GM23338 (cell line): ENCODE measurements around the gene FKBP8. TPM values are rescaled to one million over a fixed set of nuclear protein-coding genes. Genes with fewer than 3 reads are reported as not detected.

Source experiments
- ATAC-seq: fragments of 200-7000 bp; cut with Tn5 transposase; 3 replicates; pipeline ENCODE4 v1.9.1; 2020
- DNase-seq: peaks from one replicate; pipeline ENCODE4 v3.0.0-alpha.2; 2015; ENCODE audit warnings: low spot score
- H2AFZ ChIP-seq: fragments of 200-600 bp; sonication (generic); 2 replicates; pipeline ENCODE4 v1.8.0; 2016; ENCODE audit warnings: antibody characterized with exemption, mild to moderate bottlenecking, moderate library complexity
- H3F3A ChIP-seq: fragments of 200-600 bp; sonication (generic); replicated peaks from 2 replicates; pipeline ENCODE4 v1.8.0; 2017; ENCODE audit warnings: antibody characterized with exemption, mixed run types, low read depth
- H3K27ac ChIP-seq: fragments of 200-600 bp; sonication (generic); 2 replicates; pipeline ENCODE4 v1.6.1; 2016; ENCODE audit warnings: low read depth
- H3K27me3 ChIP-seq: fragments of 200-600 bp; sonication (generic); 2 replicates; pipeline ENCODE4 v1.8.0; 2016; ENCODE audit warnings: mild to moderate bottlenecking, mixed run types, moderate library complexity; ENCODE audit not compliant: insufficient read depth
- H3K36me3 ChIP-seq: fragments of 200-600 bp; sonication (generic); 2 replicates; pipeline ENCODE4 v1.8.0; 2016; ENCODE audit warnings: mild to moderate bottlenecking; ENCODE audit not compliant: insufficient read depth
- H3K4me1 ChIP-seq: fragments of 200-600 bp; sonication (generic); 2 replicates; pipeline ENCODE4 v1.8.0; 2016; ENCODE audit warnings: mild to moderate bottlenecking, moderate library complexity; ENCODE audit not compliant: insufficient read depth
- H3K4me2 ChIP-seq: fragments of 200-600 bp; sonication (generic); 2 replicates; pipeline ENCODE4 v1.7.1; 2017; ENCODE audit warnings: mixed run types
- H3K4me3 ChIP-seq: fragments of 200-600 bp; sonication (generic); 2 replicates; pipeline ENCODE4 v1.6.1; 2016; ENCODE audit warnings: mixed run types
- H3K79me2 ChIP-seq: fragments of 200-600 bp; sonication (generic); replicated peaks from 2 replicates; pipeline ENCODE4 v1.8.0; 2017; ENCODE audit warnings: mild to moderate bottlenecking; ENCODE audit not compliant: insufficient read depth
- H3K9me2 ChIP-seq: fragments of 200-600 bp; sonication (generic); 2 replicates; pipeline ENCODE4 v1.8.0; 2017; ENCODE audit not compliant: insufficient read depth
- H4K20me1 ChIP-seq: fragments of 200-600 bp; sonication (generic); replicated peaks from 2 replicates; pipeline ENCODE4 v1.8.0; 2017; ENCODE audit warnings: mild to moderate bottlenecking; ENCODE audit not compliant: insufficient read depth
- H3K27ac Mint-ChIP-seq: 2 replicates; pipeline ENCODE4 v1.8.0; 2020; ENCODE audit warnings: inconsistent platforms, mild to moderate bottlenecking, moderate library complexity, mixed read lengths
- H3K27me3 Mint-ChIP-seq: 3 replicates; pipeline ENCODE4 v1.8.0; 2022; ENCODE audit warnings: low read depth, mild to moderate bottlenecking, moderate library complexity, mixed read lengths, inconsistent platforms; ENCODE audit not compliant: insufficient read depth, poor library complexity
- H3K36me3 Mint-ChIP-seq: 3 replicates; pipeline ENCODE4 v1.8.0; 2021; ENCODE audit warnings: low read depth, mild to moderate bottlenecking, inconsistent platforms, moderate library complexity, mixed read lengths
- H3K4me1 Mint-ChIP-seq: 3 replicates; pipeline ENCODE4 v1.8.0; 2020; ENCODE audit warnings: mild to moderate bottlenecking, inconsistent platforms, mixed read lengths
- H3K4me3 Mint-ChIP-seq: 3 replicates; pipeline ENCODE4 v1.8.0; 2021; ENCODE audit warnings: moderate library complexity, mild to moderate bottlenecking, inconsistent platforms, mixed read lengths
- H3K9me3 Mint-ChIP-seq: 3 replicates; pipeline ENCODE4 v1.8.0; 2020; ENCODE audit warnings: moderate library complexity, mild to moderate bottlenecking, inconsistent platforms, mixed read lengths
- CREB1 ChIP-seq: fragments of 250-450 bp; sonication (Bioruptor Pico); IDR thresholded peaks from 2 replicates; pipeline ENCODE4 v1.5.0; 2020; ENCODE audit warnings: low read depth, mild to moderate bottlenecking, moderate library complexity
- CTCF ChIP-seq, 2 experiments: fragments of 200-600 bp in 1 of 2; sonication (generic) in 1 of 2; conservative IDR thresholded peaks; 2 replicates each; pipeline versions ENCODE4 v1.5.1 to v1.6.1; 2016 to 2017; ENCODE audit warnings: antibody characterized with exemption in 2 of 2, low read depth in 2 of 2, mild to moderate bottlenecking in 2 of 2, moderate library complexity in 1 of 2
- EZH2 ChIP-seq: fragments of 200-600 bp; sonication (generic); IDR thresholded peaks from one replicate; pipeline ENCODE4 v1.8.0; 2017; ENCODE audit warnings: antibody characterized with exemption, mild to moderate bottlenecking, low read depth; ENCODE audit not compliant: unreplicated experiment
- EZH2phosphoT487 ChIP-seq: fragments of 200-600 bp; sonication (generic); IDR thresholded peaks from one replicate; pipeline ENCODE4 v1.8.1; 2018; ENCODE audit warnings: antibody characterized with exemption; ENCODE audit not compliant: unreplicated experiment
- JUNB ChIP-seq: IDR thresholded peaks from one replicate; pipeline ENCODE4 v1.6.1; 2016; ENCODE audit warnings: antibody characterized with exemption; ENCODE audit not compliant: unreplicated experiment
- NANOG ChIP-seq: IDR thresholded peaks from 2 replicates; pipeline ENCODE4 v1.6.1; 2016; ENCODE audit warnings: antibody characterized with exemption, borderline replicate concordance
- POLR2AphosphoS5 ChIP-seq: IDR thresholded peaks from 2 replicates; pipeline ENCODE4 v1.6.1; 2016; ENCODE audit warnings: antibody characterized with exemption, low read depth
- REST ChIP-seq: IDR thresholded peaks from one replicate; pipeline ENCODE4 v1.6.1; 2018; ENCODE audit warnings: antibody characterized with exemption; ENCODE audit not compliant: unreplicated experiment
- STAT1 ChIP-seq: IDR thresholded peaks from one replicate; pipeline ENCODE4 v1.6.1; 2016; ENCODE audit warnings: antibody characterized with exemption; ENCODE audit not compliant: unreplicated experiment
- ZNF114 ChIP-seq: fragments of 250-450 bp; sonication (Bioruptor Pico); IDR thresholded peaks from 2 replicates; pipeline ENCODE4 v1.5.0; 2020; ENCODE audit warnings: mild to moderate bottlenecking, moderate library complexity
- ZNF331 ChIP-seq: fragments of 250-450 bp; sonication (Bioruptor Pico); IDR thresholded peaks from 2 replicates; pipeline ENCODE4 v1.5.0; 2020; ENCODE audit warnings: low read depth, mild to moderate bottlenecking, moderate library complexity
- polyA plus RNA-seq: library from polyadenylated mRNA; unstranded; fragments of >200 nt; fragmentation: Nextera tagmentation; extraction: Ambion mirVana; gene quantifications from 2 replicates; pipeline ENCODE4 v1.2.1, GENCODE V29; 2016
- total RNA-seq: library from RNA; depleted of rRNA; stranded (reverse); fragments of >200 nt; shearing (Covaris generic); gene quantifications from 2 replicates; pipeline ENCODE4 v1.2.3, GENCODE V29; 2014
- TF ChIP-seq, protein P1 (sequence below): IDR thresholded peaks from 2 replicates; pipeline ENCODE4 v1.6.1; 2016; ENCODE audit warnings: antibody characterized with exemption
- TF ChIP-seq, protein P2 (sequence below): fragments of 250-450 bp; sonication (Bioruptor Pico); IDR thresholded peaks from 2 replicates; pipeline ENCODE4 v1.5.0; 2020; ENCODE audit warnings: mild to moderate bottlenecking, moderate library complexity

The FKBP8 gene
- total and polyA plus RNA-seq, 2 experiments from 2014 or later: 158 to 367 TPM

- no peaks in the 10 kb centered on the region for H3K36me3 Mint-ChIP-seq
- H3K9me3 Mint-ChIP-seq: 0 out of 3 replicates have a peak, but pooled peaks cover 5% of the 10 kb centered on the region
- no peak overlapping the region for H3K27ac ChIP-seq
- peaks cover 25% of the 10 kb centered on the region for H3K4me1 Mint-ChIP-seq
- H3K4me3 Mint-ChIP-seq: no peak overlapping the region
- H4K20me1 ChIP-seq: peaks cover 15% of the 10 kb centered on the region
- no peaks in the 10 kb centered on the region for H3K27me3 ChIP-seq
- no peaks in the 10 kb centered on the region for H3K4me1 ChIP-seq
- ATAC-seq (no peak), DNase-seq (no peak)
- peaks cover 12% of the 10 kb centered on the region for H3K27me3 Mint-ChIP-seq
- TF ChIP-seq ZNF114 (CRISPR knock-in tag): no peak
- TF ChIP-seq POLR2AphosphoS5: no peak
- TF ChIP-seq CTCF (conservative IDR thresholded peaks at IDR 0.05; ENCODE audit: low read depth in 2 of 2): no peak
- no peak for TF ChIP-seq STAT1
- no peak for TF ChIP-seq CREB1 (CRISPR knock-in tag)
- no peak for TF ChIP-seq EZH2
- TF ChIP-seq, protein P1, sequence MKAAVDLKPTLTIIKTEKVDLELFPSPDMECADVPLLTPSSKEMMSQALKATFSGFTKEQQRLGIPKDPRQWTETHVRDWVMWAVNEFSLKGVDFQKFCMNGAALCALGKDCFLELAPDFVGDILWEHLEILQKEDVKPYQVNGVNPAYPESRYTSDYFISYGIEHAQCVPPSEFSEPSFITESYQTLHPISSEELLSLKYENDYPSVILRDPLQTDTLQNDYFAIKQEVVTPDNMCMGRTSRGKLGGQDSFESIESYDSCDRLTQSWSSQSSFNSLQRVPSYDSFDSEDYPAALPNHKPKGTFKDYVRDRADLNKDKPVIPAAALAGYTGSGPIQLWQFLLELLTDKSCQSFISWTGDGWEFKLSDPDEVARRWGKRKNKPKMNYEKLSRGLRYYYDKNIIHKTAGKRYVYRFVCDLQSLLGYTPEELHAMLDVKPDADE: no peak
- no peak for TF ChIP-seq NANOG
- no peak for TF ChIP-seq JUNB
- no peak for TF ChIP-seq ZNF331 (CRISPR knock-in tag)
- TF ChIP-seq EZH2phosphoT487: no peak
- TF ChIP-seq, protein P2, sequence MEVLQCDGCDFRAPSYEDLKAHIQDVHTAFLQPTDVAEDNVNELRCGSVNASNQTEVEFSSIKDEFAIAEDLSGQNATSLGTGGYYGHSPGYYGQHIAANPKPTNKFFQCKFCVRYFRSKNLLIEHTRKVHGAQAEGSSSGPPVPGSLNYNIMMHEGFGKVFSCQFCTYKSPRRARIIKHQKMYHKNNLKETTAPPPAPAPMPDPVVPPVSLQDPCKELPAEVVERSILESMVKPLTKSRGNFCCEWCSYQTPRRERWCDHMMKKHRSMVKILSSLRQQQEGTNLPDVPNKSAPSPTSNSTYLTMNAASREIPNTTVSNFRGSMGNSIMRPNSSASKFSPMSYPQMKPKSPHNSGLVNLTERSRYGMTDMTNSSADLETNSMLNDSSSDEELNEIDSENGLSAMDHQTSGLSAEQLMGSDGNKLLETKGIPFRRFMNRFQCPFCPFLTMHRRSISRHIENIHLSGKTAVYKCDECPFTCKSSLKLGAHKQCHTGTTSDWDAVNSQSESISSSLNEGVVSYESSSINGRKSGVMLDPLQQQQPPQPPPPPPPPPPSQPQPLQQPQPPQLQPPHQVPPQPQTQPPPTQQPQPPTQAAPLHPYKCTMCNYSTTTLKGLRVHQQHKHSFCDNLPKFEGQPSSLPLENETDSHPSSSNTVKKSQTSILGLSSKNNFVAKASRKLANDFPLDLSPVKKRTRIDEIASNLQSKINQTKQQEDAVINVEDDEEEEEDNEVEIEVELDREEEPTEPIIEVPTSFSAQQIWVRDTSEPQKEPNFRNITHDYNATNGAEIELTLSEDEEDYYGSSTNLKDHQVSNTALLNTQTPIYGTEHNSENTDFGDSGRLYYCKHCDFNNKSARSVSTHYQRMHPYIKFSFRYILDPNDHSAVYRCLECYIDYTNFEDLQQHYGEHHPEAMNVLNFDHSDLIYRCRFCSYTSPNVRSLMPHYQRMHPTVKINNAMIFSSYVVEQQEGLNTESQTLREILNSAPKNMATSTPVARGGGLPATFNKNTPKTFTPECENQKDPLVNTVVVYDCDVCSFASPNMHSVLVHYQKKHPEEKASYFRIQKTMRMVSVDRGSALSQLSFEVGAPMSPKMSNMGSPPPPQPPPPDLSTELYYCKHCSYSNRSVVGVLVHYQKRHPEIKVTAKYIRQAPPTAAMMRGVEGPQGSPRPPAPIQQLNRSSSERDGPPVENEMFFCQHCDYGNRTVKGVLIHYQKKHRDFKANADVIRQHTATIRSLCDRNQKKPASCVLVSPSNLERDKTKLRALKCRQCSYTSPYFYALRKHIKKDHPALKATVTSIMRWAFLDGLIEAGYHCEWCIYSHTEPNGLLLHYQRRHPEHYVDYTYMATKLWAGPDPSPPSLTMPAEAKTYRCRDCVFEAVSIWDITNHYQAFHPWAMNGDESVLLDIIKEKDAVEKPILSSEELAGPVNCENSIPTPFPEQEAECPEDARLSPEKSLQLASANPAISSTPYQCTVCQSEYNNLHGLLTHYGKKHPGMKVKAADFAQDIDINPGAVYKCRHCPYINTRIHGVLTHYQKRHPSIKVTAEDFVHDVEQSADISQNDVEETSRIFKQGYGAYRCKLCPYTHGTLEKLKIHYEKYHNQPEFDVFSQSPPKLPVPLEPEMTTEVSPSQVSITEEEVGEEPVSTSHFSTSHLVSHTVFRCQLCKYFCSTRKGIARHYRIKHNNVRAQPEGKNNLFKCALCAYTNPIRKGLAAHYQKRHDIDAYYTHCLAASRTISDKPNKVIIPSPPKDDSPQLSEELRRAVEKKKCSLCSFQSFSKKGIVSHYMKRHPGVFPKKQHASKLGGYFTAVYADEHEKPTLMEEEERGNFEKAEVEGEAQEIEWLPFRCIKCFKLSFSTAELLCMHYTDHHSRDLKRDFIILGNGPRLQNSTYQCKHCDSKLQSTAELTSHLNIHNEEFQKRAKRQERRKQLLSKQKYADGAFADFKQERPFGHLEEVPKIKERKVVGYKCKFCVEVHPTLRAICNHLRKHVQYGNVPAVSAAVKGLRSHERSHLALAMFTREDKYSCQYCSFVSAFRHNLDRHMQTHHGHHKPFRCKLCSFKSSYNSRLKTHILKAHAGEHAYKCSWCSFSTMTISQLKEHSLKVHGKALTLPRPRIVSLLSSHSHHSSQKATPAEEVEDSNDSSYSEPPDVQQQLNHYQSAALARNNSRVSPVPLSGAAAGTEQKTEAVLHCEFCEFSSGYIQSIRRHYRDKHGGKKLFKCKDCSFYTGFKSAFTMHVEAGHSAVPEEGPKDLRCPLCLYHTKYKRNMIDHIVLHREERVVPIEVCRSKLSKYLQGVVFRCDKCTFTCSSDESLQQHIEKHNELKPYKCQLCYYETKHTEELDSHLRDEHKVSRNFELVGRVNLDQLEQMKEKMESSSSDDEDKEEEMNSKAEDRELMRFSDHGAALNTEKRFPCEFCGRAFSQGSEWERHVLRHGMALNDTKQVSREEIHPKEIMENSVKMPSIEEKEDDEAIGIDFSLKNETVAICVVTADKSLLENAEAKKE (CRISPR knock-in tag): no peak
- TF ChIP-seq REST: no peak
- H2AFZ ChIP-seq: no peak overlapping the region
- no peaks in the 10 kb centered on the region for H3K36me3 ChIP-seq
- no peak overlapping the region for H3K4me2 ChIP-seq
- no peaks in the 10 kb centered on the region for H3F3A ChIP-seq
- peaks cover 60% of the 10 kb centered on the region for H3K79me2 ChIP-seq
- H3K27ac Mint-ChIP-seq: no peak overlapping the region; the same call in 1 of the 2 replicates
- no peaks in the 10 kb centered on the region for H3K9me2 ChIP-seq
- H3K4me3 ChIP-seq: no peak overlapping the region
These were observed 60.1 kb downstream of the FKBP8 start for GRCh38 chr19:18483119-18483890.
